GM23248 (cell line): ENCODE data around the gene EFCAB8.

Experiments
- EZH2 ChIP-seq: fragments of 200-600 bp; sonication (generic); IDR thresholded peaks from 2 replicates; pipeline ENCODE4 v1.6.1; 2018; ENCODE audit warnings: antibody characterized with exemption, mild to moderate bottlenecking; ENCODE audit not compliant: insufficient read depth, poor library complexity, severe bottlenecking
- EZH2phosphoT487 ChIP-seq: fragments of 200-600 bp; sonication (generic); IDR thresholded peaks from 2 replicates; pipeline ENCODE4 v1.6.1; 2018; ENCODE audit warnings: antibody characterized with exemption, moderate library complexity, mild to moderate bottlenecking, low read depth; ENCODE audit not compliant: insufficient read depth

DNA sequence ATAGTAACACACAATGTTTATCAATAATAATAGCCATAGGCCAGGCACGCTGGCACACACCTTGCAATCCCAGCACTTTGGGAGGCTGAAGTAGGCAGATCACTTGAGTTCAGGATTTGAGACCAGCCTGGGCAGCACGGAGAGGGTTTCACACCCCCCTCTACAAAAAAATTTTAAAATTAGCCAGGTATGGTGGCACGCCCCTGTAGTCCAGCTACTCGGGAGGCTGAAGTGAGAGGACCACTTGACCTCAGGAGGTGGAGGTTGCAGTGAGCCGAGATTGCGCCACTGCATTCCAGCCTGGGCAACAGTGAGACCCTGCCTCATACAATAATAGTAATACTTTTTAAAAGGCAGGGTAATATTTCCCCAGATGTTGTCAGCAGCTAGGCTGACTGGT, 46.8 kb upstream of the EFCAB8 start:
- TF ChIP-seq EZH2 (no peak), EZH2phosphoT487 (no peak)
